Keratinocyte (primary cell): ENCODE results near the gene KIF25. TPM values are rescaled to one million over a fixed set of nuclear protein-coding genes. Genes with fewer than 3 reads are reported as not detected.

Experiments
- DNase-seq: peaks from one replicate; pipeline ENCODE4 v3.0.0-alpha.2; 2011; ENCODE audit warnings: low read depth, missing footprints, low spot score
- FAIRE-seq: peaks from 2 replicates; lab custom pipeline; 2011; peaks lifted over from hg19 to GRCh38; lab: Jason Lieb, UNC
- H2AFZ ChIP-seq: 2 replicates; pipeline ENCODE4 v1.6.0; 2012; ENCODE audit warnings: low read length, control low read depth, inconsistent platforms; ENCODE audit not compliant: control insufficient read depth
- H3K27ac ChIP-seq: 2 replicates; pipeline ENCODE4 v1.5.1; 2011; ENCODE audit warnings: low read length; ENCODE audit not compliant: control insufficient read depth, insufficient read depth
- H3K27me3 ChIP-seq: 3 replicates; pipeline ENCODE4 v1.6.0; 2011; ENCODE audit warnings: low read length; ENCODE audit not compliant: control insufficient read depth, insufficient read depth; ENCODE audit errors: extremely low read depth
- H3K36me3 ChIP-seq, 2 experiments: 2 replicates in 1 of 2; 3 replicates in 1 of 2; pipeline ENCODE4 v1.5.1; 2011; ENCODE audit warnings: low read length in 2 of 2, mild to moderate bottlenecking in 1 of 2; ENCODE audit not compliant: control insufficient read depth in 2 of 2, insufficient read depth in 2 of 2; ENCODE audit errors: extremely low read depth in 1 of 2
- H3K4me1 ChIP-seq: 3 replicates; pipeline ENCODE4 v1.5.1; 2011; ENCODE audit warnings: low read length; ENCODE audit not compliant: control insufficient read depth, insufficient read depth; ENCODE audit errors: extremely low read depth
- H3K4me2 ChIP-seq: 3 replicates; pipeline ENCODE4 v1.6.0; 2011; ENCODE audit warnings: low read depth, low read length; ENCODE audit not compliant: control insufficient read depth, insufficient read depth; ENCODE audit errors: extremely low read depth
- H3K4me3 ChIP-seq, 3 experiments: fragments of 200-600 bp in 1 of 3; sonication (generic) in 1 of 3; 2 replicates in 2 of 3; 3 replicates in 1 of 3; pipeline ENCODE4 v1.5.1; 2011 to 2016; ENCODE audit warnings: low read length in 3 of 3, mild to moderate bottlenecking in 3 of 3, control low read depth in 2 of 3, inconsistent platforms in 1 of 3, low read depth in 1 of 3, mixed read lengths in 1 of 3, mixed run types in 1 of 3, moderate library complexity in 1 of 3; ENCODE audit not compliant: control insufficient read depth in 2 of 3, insufficient read depth in 2 of 3; ENCODE audit errors: extremely low read depth in 1 of 3
- H3K79me2 ChIP-seq: 2 replicates; pipeline ENCODE4 v1.6.0; 2012; ENCODE audit warnings: low read length; ENCODE audit not compliant: control insufficient read depth, insufficient read depth
- H3K9ac ChIP-seq: 3 replicates; pipeline ENCODE4 v1.6.0; 2011; ENCODE audit warnings: low read length; ENCODE audit not compliant: control insufficient read depth, insufficient read depth; ENCODE audit errors: extremely low read depth
- H3K9me1 ChIP-seq: 3 replicates; pipeline ENCODE4 v1.6.0; 2011; ENCODE audit warnings: low read length; ENCODE audit not compliant: control insufficient read depth, insufficient read depth; ENCODE audit errors: extremely low read depth
- H3K9me3 ChIP-seq: 2 replicates; pipeline ENCODE4 v1.5.1; 2012; ENCODE audit warnings: low read depth, low read length; ENCODE audit not compliant: control insufficient read depth
- H4K20me1 ChIP-seq: 3 replicates; pipeline ENCODE4 v1.6.0; 2011; ENCODE audit warnings: low read length; ENCODE audit not compliant: control insufficient read depth, insufficient read depth; ENCODE audit errors: extremely low read depth
- CTCF ChIP-seq, 3 experiments: IDR thresholded peaks in 1 of 3; conservative IDR thresholded peaks in 1 of 3; optimal IDR thresholded peaks in 1 of 3; 2 replicates in 2 of 3; 3 replicates in 1 of 3; pipeline versions ENCODE3 to v1.5.1; 2011; ENCODE audit warnings: low read length in 3 of 3, mild to moderate bottlenecking in 3 of 3, moderate library complexity in 2 of 3, control low read depth in 1 of 3, inconsistent platforms in 1 of 3; ENCODE audit not compliant: insufficient read depth in 2 of 3; ENCODE audit errors: extremely low read depth in 1 of 3
- EZH2 ChIP-seq: IDR thresholded peaks from one replicate; pipeline ENCODE4 v1.6.1; 2012; ENCODE audit warnings: inconsistent platforms, mild to moderate bottlenecking, low read length, moderate library complexity
- dilution Hi-C: fragments of 300-500 bp; cut with MboI; formaldehyde crosslinking; loops from one replicate; pipeline ENCODE4 v1.7.0; 2020; ENCODE audit warnings: low sequenced_read_pairs; ENCODE audit not compliant: extremely low pct_ligation_motif_present
- polyA plus RNA-seq, 5 experiments: library from polyadenylated mRNA; depleted of rRNA in 3 of 5; stranded (reverse) in 3 of 5; stranded (forward) in 1 of 5; unstranded in 1 of 5; fragments of >200 nt; gene quantifications; 1 replicate in 1 of 5; 2 replicates in 3 of 5; 3 replicates in 1 of 5; pipeline versions ENCODE4 v1.2.1 to v1.2.3, GENCODE V29; 2011 to 2012; ENCODE audit warnings: missing spikeins in 2 of 5, low read depth in 1 of 5, low replicate concordance in 1 of 5

KIF25 gene
- polyA plus RNA-seq, 1 donor (not counting 4 experiments of a cell fraction or from before 2014, with no cell fraction given), result not detected

- dilution Hi-C loops, result no loop called here
- no peak overlapping the region for H3K4me2 ChIP-seq
- no peaks in the 10 kb centered on the region for H3K79me2 ChIP-seq
- H3K36me3 ChIP-seq, result no peaks in the 10 kb centered on the region
- no peaks in the 10 kb centered on the region for H3K27me3 ChIP-seq
- H3K27ac ChIP-seq, result no peak overlapping the region
- no peaks in the 10 kb centered on the region for H3K9me1 ChIP-seq
- no peaks in the 10 kb centered on the region for H3K4me1 ChIP-seq
- FAIRE-seq (no peak), DNase-seq (no peak)
- H3K9me3 ChIP-seq, result no peaks in the 10 kb centered on the region
- no peak overlapping the region for H2AFZ ChIP-seq
- no peak overlapping the region for H3K9ac ChIP-seq
- TF ChIP-seq EZH2 (no peak), CTCF (optimal IDR thresholded peaks at IDR 0.05 in 1 of 3, IDR thresholded peaks at IDR 0.05 in 1 of 3, conservative IDR thresholded peaks at IDR 0.05 in 1 of 3; ENCODE audit: extremely low read depth in 1 of 3, insufficient read depth in 2 of 3, low read length in 3 of 3) (no peak)
- H4K20me1 ChIP-seq, result no peaks in the 10 kb centered on the region
- no peak overlapping the region for H3K4me3 ChIP-seq
These were observed 92.7 kb downstream of the KIF25 start for GRCh38 chr6:168090064-168090690.

GRCh38 chr6:168090706-168091105, 93.2 kb downstream of the KIF25 start:
- H3K4me1 ChIP-seq, result no peaks in the 10 kb centered on the region
- no peak overlapping the region for H3K9ac ChIP-seq
- H3K27me3 ChIP-seq, result no peaks in the 10 kb centered on the region
- H3K4me2 ChIP-seq, result no peak overlapping the region
- dilution Hi-C loops, result no loop called here
- no peaks in the 10 kb centered on the region for H3K9me1 ChIP-seq
- FAIRE-seq (no peak), DNase-seq (no peak)
- H3K9me3 ChIP-seq, result no peaks in the 10 kb centered on the region
- no peak for TF ChIP-seq CTCF (optimal IDR thresholded peaks at IDR 0.05 in 1 of 3, IDR thresholded peaks at IDR 0.05 in 1 of 3, conservative IDR thresholded peaks at IDR 0.05 in 1 of 3; ENCODE audit: extremely low read depth in 1 of 3, insufficient read depth in 2 of 3, low read length in 3 of 3)
- TF ChIP-seq EZH2, result no peak
- H3K27ac ChIP-seq, result no peak overlapping the region
- H3K4me3 ChIP-seq, result no peak overlapping the region
- H3K79me2 ChIP-seq, result no peaks in the 10 kb centered on the region
- no peaks in the 10 kb centered on the region for H4K20me1 ChIP-seq
- H3K36me3 ChIP-seq, result no peaks in the 10 kb centered on the region
- no peak overlapping the region for H2AFZ ChIP-seq
